Prostate gland (tissue), 2 donors: ENCODE results near the gene PLEKHH2.

Experiments
- POLR2A ChIP-seq: fragments of 450-650 bp; IDR thresholded peaks from one replicate; pipeline ENCODE4 v1.6.1; 2016; ENCODE audit warnings: antibody characterized with exemption, mild to moderate bottlenecking
- TF ChIP-seq, protein P1 (sequence below), 4 experiments: fragments of 200-600 bp in 2 of 4; fragments of 450-650 bp in 2 of 4; sonication (generic) in 2 of 4; IDR thresholded peaks; 1 replicate in 3 of 4; 2 replicates in 1 of 4; pipeline ENCODE4 v1.5.1; 2016 to 2019; ENCODE audit warnings: antibody characterized with exemption in 4 of 4, mild to moderate bottlenecking in 2 of 4, moderate library complexity in 2 of 4

DNA sequence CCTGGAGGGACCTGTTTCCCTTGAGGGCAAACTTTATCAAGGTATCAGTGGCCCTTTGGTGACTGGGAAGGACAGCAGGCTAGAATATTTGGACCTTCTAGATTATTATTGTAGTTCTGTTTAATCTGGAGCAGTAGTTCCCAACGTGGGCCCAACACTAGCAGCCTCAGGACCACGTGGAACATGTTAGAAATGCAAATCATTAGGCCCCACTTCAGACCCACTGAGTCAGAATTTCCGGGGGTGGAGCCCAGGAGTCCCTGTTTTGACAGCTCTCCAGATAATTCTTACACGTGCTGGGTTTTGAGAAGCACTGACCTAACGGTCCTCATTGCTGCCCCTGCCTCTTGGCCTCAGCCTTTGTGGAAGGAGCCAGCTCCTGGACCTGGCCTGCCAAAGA, 111.3 kb downstream of the PLEKHH2 start:
- TF ChIP-seq, protein P1, sequence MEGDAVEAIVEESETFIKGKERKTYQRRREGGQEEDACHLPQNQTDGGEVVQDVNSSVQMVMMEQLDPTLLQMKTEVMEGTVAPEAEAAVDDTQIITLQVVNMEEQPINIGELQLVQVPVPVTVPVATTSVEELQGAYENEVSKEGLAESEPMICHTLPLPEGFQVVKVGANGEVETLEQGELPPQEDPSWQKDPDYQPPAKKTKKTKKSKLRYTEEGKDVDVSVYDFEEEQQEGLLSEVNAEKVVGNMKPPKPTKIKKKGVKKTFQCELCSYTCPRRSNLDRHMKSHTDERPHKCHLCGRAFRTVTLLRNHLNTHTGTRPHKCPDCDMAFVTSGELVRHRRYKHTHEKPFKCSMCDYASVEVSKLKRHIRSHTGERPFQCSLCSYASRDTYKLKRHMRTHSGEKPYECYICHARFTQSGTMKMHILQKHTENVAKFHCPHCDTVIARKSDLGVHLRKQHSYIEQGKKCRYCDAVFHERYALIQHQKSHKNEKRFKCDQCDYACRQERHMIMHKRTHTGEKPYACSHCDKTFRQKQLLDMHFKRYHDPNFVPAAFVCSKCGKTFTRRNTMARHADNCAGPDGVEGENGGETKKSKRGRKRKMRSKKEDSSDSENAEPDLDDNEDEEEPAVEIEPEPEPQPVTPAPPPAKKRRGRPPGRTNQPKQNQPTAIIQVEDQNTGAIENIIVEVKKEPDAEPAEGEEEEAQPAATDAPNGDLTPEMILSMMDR (IDR thresholded peaks at IDR 0.05) = no peak
- TF ChIP-seq POLR2A = no peak
